Anterior cingulate cortex (tissue), 58 donors: ENCODE measurements around the gene SPTLC2.
"Not testable (repeated sequence)": the region's sequence is repeated elsewhere in the genome, so short reads cannot be mapped to it uniquely, and the experiment has no call there.

Source experiments
- DNase-seq, 58 donors: peaks; one replicate each; lab custom pipeline; 2025; lab: John Stamatoyannopoulos, UW

SPTLC2 gene, protein sequence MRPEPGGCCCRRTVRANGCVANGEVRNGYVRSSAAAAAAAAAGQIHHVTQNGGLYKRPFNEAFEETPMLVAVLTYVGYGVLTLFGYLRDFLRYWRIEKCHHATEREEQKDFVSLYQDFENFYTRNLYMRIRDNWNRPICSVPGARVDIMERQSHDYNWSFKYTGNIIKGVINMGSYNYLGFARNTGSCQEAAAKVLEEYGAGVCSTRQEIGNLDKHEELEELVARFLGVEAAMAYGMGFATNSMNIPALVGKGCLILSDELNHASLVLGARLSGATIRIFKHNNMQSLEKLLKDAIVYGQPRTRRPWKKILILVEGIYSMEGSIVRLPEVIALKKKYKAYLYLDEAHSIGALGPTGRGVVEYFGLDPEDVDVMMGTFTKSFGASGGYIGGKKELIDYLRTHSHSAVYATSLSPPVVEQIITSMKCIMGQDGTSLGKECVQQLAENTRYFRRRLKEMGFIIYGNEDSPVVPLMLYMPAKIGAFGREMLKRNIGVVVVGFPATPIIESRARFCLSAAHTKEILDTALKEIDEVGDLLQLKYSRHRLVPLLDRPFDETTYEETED

DNA sequence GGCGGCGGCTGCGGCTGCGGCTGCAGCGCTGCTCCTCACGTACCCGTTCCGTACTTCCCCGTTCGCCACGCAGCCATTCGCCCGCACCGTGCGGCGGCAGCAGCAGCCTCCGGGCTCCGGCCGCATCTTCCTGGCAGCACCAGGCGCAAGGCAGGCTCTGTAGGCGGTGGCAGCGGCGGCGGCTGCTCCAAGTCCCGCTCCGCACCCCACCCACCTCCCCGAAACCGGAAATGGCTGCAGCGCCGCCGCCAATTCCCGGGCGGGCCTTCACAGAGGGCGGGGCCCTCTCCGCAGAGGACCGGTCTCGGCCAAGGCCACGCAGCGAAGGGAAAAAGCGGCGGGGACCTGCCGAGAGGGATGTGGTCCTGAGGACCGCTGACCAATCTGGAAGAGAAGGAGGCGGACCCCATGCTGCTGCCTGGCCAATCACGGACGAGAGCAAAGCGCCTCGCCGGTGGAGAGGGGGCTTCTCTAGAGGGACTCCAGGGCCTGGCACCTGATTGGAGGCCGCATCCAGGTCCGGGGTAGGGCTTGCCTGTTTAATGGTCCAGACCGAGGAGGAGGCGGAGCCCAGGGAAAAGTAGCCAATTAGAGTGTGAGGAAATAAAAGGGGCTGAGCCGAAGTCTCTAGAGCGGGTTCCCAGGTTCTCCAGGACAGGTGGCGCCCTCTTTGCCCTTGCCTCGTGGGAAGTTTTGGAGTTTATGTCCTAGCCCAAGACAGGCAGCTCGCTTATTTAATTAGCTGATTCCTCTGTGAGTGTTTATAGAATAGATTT lies at the start of gene SPTLC2:
Gene SPTLC2, minus strand, starts transcription at position 184 of the 776 bp plus-strand sequence. Its CDS starts 58 bp downstream, at position 126.
- DNase-seq = peak; percentile 93 to 100 (median 100)

DNA sequence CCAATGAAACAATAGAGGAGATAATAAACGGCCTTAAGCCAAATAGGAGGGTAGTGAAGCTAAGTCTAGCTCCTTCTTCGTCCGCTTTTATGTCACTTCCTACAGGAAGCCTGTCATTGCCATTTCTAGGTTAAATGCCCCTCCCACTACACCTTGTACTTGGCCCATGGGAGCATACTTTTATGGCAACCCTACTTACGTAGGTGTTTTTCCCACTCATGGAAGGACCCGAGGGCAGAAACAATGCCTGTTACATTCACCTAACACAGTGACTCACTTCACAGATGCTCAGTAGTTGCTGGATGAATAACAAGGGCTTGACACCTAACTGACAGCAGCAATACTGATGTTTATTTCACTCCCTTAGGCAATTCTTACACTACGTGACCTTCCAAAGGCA lies 46.9 kb upstream of the SPTLC2 start:
- no peak for DNase-seq

DNA sequence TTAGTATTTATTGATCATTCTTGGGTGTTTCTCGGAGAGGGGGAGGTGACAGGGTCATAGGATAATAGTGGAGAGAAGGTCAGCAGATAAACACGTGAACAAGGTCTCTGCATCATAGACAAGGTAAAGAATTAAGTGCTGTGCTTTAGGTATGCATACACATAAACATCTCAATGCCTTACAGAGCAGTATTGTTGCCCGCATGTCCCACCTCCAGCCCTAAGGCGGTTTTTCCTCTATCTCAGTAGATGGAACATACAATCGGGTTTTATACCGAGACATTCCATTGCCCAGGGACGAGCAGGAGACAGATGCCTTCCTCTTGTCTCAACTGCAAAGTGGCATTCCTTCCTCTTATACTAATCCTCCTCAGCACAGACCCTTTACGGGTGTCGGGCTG lies 45.1 kb upstream of the SPTLC2 start:
- DNase-seq = not testable (repeated sequence)

DNA sequence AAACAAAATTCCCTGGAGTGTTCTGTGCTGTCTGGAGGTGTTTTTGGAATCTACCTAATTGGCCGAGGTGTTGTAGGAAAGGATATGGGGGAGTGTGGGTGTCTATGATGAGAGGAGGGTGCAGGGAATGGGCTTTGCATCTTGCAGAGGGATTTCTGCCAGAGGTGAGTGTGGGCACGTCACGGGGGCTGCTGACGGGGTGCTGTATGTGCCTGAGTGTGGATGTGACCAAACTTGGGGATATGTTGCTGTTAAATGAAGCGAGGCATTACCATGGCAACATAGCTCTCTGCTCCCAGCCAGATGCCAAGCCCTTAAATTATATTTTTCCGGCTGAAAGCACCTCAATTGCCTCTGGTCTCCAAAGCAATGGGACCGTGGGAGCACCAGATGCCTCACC lies 44.3 kb upstream of the SPTLC2 start:
- DNase-seq = peak in 46 of 58 donors; percentile 2 to 72 (median 30)

DNA sequence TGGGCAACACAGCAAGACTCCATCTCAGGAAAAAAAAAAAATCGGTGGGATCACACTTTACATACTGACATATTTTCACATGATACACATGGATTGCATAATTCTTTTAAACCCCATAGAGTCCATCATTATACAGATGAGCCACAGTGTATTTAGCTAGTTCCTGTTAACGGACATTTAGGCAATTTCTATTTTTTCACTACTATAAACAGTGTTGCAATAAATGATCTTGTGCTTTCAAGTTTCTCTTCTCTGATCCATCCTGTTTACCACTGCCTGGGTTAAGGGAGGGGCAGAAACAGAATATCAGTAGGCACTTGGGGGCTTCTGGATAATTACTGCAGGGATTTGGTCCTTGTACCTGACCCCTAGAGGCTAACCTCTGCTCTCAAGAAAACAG lies 43.4 kb upstream of the SPTLC2 start:
- DNase-seq = no peak

DNA sequence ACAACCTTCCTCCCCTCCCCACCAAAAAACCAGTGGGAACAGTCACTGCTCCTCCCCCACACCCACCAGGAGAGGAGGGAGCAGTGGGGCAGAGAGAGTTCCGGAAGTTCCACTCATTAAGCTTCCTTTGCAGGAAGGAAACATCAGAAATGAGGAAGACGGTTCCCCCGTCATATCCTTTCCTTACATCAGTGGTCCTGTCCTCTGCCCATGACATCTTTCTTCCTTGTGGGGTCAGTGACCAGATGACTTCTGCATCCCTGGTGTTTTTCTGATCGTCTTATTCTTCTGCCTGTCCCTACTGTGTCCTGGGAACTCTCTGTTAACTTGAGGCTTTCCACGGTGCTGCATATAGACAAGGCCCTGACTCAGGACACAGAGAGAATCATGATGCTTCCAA lies 40.8 kb upstream of the SPTLC2 start:
- no peak for DNase-seq

DNA sequence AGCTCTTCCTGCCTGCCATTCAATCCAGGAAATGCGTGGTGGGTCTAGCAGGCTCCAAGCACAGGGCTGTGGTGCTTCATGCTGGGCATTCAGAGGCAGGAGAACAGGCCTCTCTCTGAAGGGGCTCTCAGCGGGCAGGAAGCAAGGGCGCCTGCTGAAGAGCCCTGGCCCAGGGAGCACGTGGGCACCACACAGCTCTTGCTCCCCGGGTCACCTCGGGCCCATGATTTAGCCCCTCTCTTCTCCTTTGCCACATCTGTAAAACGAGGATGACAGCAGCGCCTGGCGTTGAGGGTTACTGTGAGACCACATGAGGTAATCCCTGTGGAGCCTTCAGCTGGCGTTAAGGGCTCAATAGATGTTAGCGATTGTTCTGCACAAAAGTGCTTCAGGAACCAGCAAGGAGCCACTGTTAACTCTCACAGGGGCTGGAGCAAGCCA lies 37.6 kb upstream of the SPTLC2 start:
- no peak for DNase-seq

DNA sequence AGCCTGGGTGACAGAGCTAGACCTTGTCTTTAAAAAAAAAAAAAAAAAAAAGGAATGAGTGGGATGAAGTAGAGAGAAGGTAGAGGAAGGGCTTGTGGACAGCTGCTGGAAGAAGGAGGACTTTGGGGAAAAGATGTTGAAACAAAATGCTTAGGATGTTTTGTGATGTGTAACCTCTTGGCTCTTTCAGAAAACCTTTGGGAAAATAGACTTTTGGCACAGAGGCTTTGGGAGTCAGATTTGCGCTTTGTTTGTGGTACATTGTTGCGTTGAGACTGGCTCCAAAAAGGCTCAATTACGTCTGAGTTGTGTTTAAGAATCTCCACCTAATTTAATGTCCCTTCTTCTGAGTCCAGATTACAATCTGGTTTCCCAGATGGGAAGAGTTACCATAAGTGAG lies 32.9 kb upstream of the SPTLC2 start:
- no peak for DNase-seq

DNA sequence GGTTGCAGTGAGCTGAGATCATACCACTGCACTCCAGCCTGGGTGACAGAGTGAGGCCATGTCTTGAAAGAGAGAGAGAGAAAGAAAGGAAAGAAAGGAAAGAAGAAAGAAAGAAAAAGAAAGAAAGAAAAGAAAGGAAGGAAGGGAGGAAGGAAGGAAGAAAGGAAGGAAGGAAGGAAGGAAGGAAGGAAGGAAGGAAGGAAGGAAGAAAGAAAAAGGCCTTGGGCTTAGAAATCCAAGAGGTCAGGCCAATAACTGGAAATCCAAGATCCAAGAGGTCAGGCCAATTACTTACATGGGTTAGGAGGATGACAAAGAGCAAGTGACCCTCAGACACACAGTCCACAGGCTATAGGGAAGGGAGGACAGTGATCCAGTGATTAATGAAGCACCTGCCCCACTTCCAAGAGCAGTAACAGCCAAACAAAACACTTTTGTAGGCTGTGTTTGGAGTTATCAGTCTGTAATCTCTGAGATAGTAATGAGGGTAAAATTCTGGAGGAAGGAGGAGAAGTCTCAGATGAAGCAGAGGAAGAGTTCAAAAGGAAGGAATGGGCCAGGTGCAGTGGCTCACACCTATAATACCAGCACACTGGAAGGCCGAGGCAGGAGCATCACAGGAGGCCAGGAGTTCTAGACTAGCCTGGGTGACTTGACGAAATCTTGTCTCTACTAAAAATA lies 32.2 kb upstream of the SPTLC2 start:
- DNase-seq = no peak

DNA sequence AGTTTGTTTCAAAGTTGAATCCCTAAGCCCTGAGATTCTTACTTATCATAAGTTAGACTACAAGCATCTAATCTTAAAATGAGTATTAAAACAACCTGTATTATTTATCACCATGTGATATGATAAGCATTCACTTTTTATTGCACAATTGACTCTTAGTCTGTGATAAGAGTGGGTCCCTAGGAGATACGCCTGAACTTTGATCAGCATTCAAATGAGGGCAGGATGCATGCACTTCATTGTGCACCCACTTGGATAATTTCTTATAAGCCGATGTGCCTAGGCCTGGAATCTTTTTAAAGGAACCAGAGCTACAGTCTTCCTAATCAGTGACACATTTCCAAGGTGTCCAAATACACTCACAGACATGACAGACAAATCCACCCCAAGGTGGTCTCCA lies 31.4 kb upstream of the SPTLC2 start:
- no peak for DNase-seq

DNA sequence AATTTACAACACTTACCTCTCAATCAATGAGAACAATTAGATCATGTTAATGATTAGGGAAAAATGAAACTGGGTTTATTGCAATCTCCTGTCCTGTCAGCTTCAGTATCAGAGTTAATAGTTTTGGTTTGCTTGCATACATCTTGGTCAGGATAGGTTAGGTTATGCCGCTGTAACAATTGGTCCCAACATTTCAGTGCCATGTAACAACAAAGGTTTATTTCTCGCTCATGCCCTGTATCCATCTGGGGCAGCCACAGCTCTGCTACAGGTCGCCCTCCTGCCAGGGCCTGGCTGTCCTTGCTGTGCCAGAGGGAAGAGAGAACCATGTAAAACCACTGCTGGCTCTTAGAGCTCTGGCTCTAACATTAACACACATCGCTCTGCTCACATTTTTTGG lies 30.5 kb upstream of the SPTLC2 start:
- DNase-seq = no peak

DNA sequence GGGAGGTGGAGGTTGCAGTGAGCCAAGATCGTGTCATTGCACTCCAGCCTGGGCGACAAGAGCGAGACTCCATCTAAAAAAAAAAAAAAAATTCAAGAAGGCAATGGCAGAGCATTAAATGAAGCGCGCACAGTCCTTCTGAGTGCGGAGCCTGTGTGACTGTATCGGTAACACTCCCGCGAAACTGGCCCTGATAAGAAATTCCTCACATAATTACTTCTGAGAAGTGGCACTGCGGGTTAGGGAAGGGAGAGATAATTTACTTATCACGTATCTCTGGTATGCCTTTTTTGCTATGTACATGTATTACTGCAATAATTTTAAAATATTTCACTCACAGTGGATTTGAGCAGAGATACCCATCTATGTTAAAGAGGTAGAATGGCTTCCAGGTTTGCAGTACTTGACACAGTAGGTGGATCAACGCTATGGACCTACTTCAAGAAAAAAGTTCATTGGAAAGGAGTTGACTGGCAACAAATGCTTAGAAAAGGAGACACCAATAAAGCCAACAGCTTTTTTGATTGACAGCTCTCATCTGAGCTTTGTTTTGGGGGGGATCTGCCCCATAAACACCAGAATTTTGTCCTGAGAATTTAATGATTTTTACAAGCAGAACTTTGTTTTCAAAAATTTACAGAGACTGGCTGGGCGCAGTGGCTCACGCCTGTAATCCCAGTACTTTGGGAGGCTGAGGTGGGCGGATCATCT lies 29.2 kb upstream of the SPTLC2 start:
- DNase-seq = no peak

DNA sequence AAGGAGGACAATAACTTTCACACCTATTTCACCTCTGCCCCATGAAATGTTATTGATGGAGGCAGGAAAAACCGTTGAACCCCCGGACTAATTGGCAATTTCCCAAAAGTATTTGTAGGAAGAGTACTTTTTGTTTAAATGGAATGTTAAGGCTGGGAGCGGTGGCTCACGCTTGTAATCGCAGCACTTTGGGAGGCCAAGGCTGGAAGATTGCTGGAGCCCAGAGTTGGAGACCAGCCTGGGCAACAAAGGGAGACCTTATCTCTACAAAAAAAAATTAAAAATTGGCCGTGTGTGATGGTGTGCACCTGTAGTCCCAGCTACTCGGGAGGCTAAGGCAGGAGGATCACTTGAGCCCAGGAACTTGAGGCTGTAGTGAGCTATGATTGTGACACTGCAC lies 26.0 kb upstream of the SPTLC2 start:
- peak in 1 of 58 donors; percentile 53 for DNase-seq

DNA sequence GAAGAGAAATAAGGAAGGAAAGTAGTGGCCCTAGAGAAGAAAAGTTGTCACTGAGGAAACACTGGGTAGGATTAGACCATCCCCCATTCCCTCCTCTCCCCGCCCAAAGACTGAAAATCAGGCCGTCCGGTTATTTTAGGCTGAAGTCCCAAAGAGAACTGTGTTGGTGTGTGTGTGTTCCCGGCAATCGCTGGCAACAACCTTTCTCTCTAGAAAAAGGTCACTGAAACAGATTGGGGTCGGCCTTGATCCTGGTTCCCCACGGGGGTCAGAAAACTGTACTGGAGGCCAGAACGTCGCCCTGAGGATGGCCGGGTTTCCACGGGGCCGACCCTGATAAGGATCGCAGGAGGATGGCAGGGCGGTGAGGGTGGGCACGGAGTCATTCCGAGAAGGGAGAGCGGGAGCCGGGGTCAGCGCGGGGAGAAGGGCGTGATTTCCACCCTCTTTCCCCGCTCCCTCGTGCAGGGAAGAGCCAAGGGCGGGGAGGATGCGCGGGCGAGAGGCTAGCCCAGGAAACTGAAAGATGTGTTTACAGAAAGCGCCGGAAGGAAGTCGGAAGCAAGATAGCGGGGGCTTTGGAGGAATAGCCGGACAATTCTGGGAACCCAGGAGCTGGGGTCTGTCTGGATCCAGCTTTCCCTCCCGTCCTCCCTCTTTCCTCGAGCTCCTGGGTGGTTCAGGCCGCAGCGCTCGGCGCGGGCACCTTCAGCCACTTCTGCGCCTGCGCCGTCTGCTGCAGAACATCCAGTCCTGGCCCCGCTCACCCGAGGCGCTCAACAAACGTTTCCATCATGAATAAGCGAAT lies 25.3 kb upstream of the SPTLC2 start:
- DNase-seq = peak in 44 of 58 donors; percentile 9 to 59 (median 39)

DNA sequence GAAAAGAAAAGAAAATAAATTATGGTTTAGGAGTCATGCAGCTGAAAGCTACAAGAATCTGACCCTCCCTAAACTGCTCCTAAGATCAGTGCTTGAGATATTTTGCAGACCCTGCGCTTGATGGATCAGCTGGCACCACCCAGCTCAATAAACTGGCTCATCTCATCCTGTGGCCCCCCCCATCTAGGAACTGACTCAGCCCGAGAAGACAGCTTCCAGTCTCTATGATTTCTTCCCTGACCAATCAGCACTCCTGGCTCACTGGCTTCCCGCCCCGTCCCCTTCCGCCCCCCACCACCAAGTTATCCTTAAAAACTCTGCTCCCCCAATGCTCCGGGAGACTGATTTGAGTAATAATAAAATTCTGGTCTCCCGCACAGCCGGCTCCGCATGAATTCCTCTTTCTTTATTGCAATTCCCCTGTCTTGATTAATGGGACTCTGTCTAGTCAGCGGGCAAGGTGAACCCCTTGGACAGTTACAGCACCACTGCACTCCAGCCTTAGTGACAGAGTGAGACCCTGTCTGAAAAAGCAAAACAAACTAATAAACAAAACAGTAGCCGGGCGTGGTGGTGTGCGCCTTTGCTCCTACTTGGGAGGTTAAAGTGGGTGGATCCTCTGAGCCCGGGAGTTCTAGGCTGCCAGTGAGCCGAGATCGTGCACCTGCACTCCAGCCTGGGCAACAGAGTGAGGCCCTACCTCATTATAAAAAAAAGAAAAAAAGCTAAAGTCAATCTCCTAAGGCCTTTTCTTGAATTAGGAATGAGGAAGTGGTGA lies 24.5 kb upstream of the SPTLC2 start:
- DNase-seq = peak in 1 of 58 donors; percentile 1

DNA sequence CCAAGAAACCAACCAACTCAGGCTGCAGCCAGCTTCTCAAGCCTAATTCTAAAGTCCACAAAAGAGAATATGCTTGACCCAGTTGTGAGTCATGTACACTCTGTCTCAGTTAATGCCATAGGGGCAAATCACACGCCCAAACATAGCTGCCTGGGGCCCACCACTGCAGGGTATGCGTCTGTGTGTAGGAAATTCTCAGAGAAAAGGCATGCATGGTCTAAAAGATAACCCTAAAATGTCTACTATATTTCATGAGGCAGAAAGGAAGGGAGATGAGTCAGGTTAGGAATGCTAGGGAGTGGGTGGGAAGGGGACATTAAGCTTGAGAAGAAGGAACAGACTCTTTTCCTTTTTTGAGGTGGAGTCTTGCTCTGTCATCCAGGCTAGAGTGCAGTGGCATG lies 22.3 kb upstream of the SPTLC2 start:
- no peak for DNase-seq

DNA sequence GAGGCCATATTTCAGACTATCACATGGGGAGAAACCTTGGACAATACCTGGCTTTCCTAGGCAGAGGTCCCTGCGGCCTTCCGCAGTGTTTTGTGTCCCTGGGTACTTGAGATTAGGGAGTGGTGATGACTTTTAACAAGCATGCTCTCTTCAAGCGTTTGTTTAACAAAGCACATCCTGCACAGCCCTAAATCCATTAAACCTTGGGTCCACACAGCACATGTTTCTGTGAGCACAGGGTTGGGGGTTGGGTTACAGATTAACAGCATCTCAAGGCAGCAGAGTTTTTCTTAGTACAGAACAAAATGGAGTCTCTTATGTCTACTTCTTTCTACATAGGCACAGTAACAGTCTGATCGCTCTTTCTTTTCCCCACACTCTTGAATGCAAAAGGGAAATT lies 19.4 kb upstream of the SPTLC2 start:
- not testable (repeated sequence) for DNase-seq

DNA sequence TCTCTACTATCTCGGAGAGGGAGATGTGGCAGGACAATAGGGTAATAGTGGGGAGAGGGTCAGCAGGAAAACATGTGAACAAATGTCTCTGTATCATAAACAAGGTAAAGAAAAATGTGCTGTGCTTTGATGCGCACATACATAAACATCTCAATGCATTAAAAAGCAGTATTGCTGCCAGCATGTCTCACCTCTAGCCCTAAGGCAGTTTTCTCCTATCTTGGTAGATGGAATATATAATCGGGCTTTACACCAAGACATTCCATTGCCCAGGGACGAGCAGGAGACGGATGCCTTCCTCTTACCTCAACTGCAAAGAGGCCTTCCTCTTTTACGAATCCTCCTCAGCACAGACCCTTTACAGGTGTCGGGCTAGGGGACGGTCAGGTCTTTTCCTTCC lies 19.0 kb upstream of the SPTLC2 start:
- not testable (repeated sequence) for DNase-seq
